Ectodermal cell (in vitro differentiated cells): ENCODE data around the gene TULP4.

ENCODE experiments used
- H3K27ac ChIP-seq: 2 replicates; pipeline ENCODE4 v1.7.0; 2013; ENCODE audit warnings: mild to moderate bottlenecking, low read depth, low read length; ENCODE audit not compliant: insufficient read depth, poor library complexity, severe bottlenecking
- H3K27me3 ChIP-seq: 2 replicates; pipeline ENCODE4 v1.7.0; 2013; ENCODE audit warnings: mild to moderate bottlenecking, low read length; ENCODE audit not compliant: insufficient read depth, control insufficient read depth, poor library complexity, severe bottlenecking
- H3K36me3 ChIP-seq: one replicate; pipeline ENCODE4 v1.7.0; 2013; ENCODE audit warnings: low read length; ENCODE audit not compliant: control insufficient read depth, insufficient read depth
- H3K4me1 ChIP-seq: one replicate; pipeline ENCODE4 v1.7.0; 2013; ENCODE audit warnings: low read length; ENCODE audit not compliant: control insufficient read depth, insufficient read depth
- H3K4me3 ChIP-seq: 2 replicates; pipeline ENCODE4 v1.7.0; 2013; ENCODE audit warnings: low read depth, low read length, control low read depth; ENCODE audit not compliant: insufficient read depth
- H3K9me3 ChIP-seq: 2 replicates; pipeline ENCODE4 v1.7.0; 2013; ENCODE audit warnings: mild to moderate bottlenecking, low read length, moderate library complexity; ENCODE audit not compliant: control insufficient read depth
- WGBS, 2 experiments: methylation state at CpG; one replicate each; pipeline ENCODE4 v1.1.7; 2013; ENCODE audit warnings: missing lambda C conversion rate in 2 of 2; 5-methylcytosine and 5-hydroxymethylcytosine counted together

Gene TULP4

GRCh38 chr6:158373214-158373613, 60.9 kb downstream of the TULP4 start:
- no peaks in the 10 kb centered on the region for H3K36me3 ChIP-seq
- no peak overlapping the region for H3K4me3 ChIP-seq
- no peaks in the 10 kb centered on the region for H3K4me1 ChIP-seq
- no peaks in the 10 kb centered on the region for H3K9me3 ChIP-seq
- 95 to 96% methylated on average over 9 of the region's 9 CpGs for WGBS, 2 experiments
- no peak overlapping the region for H3K27ac ChIP-seq
- no peaks in the 10 kb centered on the region for H3K27me3 ChIP-seq

GRCh38 chr6:158374020-158374419, 61.8 kb downstream of the TULP4 start:
- H3K4me3 ChIP-seq: no peak overlapping the region
- H3K4me1 ChIP-seq: no peaks in the 10 kb centered on the region
- WGBS, 2 experiments: 89 to 96% methylated on average over 5 of the region's 5 CpGs
- H3K27me3 ChIP-seq: no peaks in the 10 kb centered on the region
- no peaks in the 10 kb centered on the region for H3K9me3 ChIP-seq
- H3K36me3 ChIP-seq: no peaks in the 10 kb centered on the region
- no peak overlapping the region for H3K27ac ChIP-seq

- H3K9me3 ChIP-seq: no peaks in the 10 kb centered on the region
- H3K4me3 ChIP-seq: no peak overlapping the region
- no peaks in the 10 kb centered on the region for H3K4me1 ChIP-seq
- H3K36me3 ChIP-seq: no peaks in the 10 kb centered on the region
- WGBS, 2 experiments: 90 to 92% methylated on average over 3 of the region's 3 CpGs
- no peak overlapping the region for H3K27ac ChIP-seq
- H3K27me3 ChIP-seq: no peaks in the 10 kb centered on the region
These were observed 64.4 kb downstream of the TULP4 start for GRCh38 chr6:158376631-158377081.

- H3K4me1 ChIP-seq: no peaks in the 10 kb centered on the region
- H3K36me3 ChIP-seq: no peaks in the 10 kb centered on the region
- no peak overlapping the region for H3K4me3 ChIP-seq
- no peak overlapping the region for H3K27ac ChIP-seq
- no peaks in the 10 kb centered on the region for H3K9me3 ChIP-seq
- H3K27me3 ChIP-seq: no peaks in the 10 kb centered on the region
- 78 to 81% methylated on average over 4 of the region's 4 CpGs for WGBS, 2 experiments
These were observed 65.6 kb downstream of the TULP4 start for GRCh38 chr6:158377860-158378259.

GRCh38 chr6:158379336-158379735, 67.1 kb downstream of the TULP4 start:
- H3K4me3 ChIP-seq: no peak overlapping the region
- 93% methylated on average over 7 of the region's 7 CpGs for WGBS, 2 experiments
- H3K27ac ChIP-seq: no peak overlapping the region
- no peaks in the 10 kb centered on the region for H3K27me3 ChIP-seq
- no peaks in the 10 kb centered on the region for H3K9me3 ChIP-seq
- no peaks in the 10 kb centered on the region for H3K4me1 ChIP-seq
- H3K36me3 ChIP-seq: no peaks in the 10 kb centered on the region

- WGBS, 2 experiments: 95 to 99% methylated on average over 1 to 2 of the region's 2 CpGs
- no peak overlapping the region for H3K27ac ChIP-seq
These were observed 68.9 kb downstream of the TULP4 start for GRCh38 chr6:158381214-158381613.

GRCh38 chr6:158382491-158382890, 70.2 kb downstream of the TULP4 start:
- WGBS, 2 experiments: 95 to 100% methylated on average over 1 of the region's 1 CpG
- H3K4me1 ChIP-seq: no peaks in the 10 kb centered on the region
- no peaks in the 10 kb centered on the region for H3K36me3 ChIP-seq
- H3K4me3 ChIP-seq: no peak overlapping the region
- no peaks in the 10 kb centered on the region for H3K9me3 ChIP-seq
- H3K27ac ChIP-seq: no peak overlapping the region
- H3K27me3 ChIP-seq: no peaks in the 10 kb centered on the region

More at GRCh38 chr6:158381214-158381613, 68.9 kb downstream of the TULP4 start:
- Histone ChIP-seq H3K4me3 (no peak overlapping the region), H3K9me3 (no peaks in the 10 kb centered on the region), H3K36me3 (no peaks in the 10 kb centered on the region), H3K27me3 (no peaks in the 10 kb centered on the region), H3K4me1 (no peaks in the 10 kb centered on the region)

- Histone ChIP-seq H3K4me1 (no peaks in the 10 kb centered on the region), H3K27me3 (no peaks in the 10 kb centered on the region), H3K4me3 (no peak overlapping the region), H3K27ac (no peak overlapping the region), H3K36me3 (no peaks in the 10 kb centered on the region), H3K9me3 (no peaks in the 10 kb centered on the region)
- 100% methylated on average over 1 of the region's 1 CpG for WGBS, 2 experiments
These were observed 70.8 kb downstream of the TULP4 start for GRCh38 chr6:158383057-158383456.

GRCh38 chr6:158383542-158383941, 71.3 kb downstream of the TULP4 start:
- no peaks in the 10 kb centered on the region for H3K9me3 ChIP-seq
- H3K4me1 ChIP-seq: no peaks in the 10 kb centered on the region
- no peak overlapping the region for H3K4me3 ChIP-seq
- H3K27ac ChIP-seq: no peak overlapping the region
- no peaks in the 10 kb centered on the region for H3K36me3 ChIP-seq
- 93% methylated on average over 3 of the region's 3 CpGs for WGBS, 2 experiments
- no peaks in the 10 kb centered on the region for H3K27me3 ChIP-seq

- Histone ChIP-seq H3K4me1 (no peaks in the 10 kb centered on the region), H3K27me3 (no peaks in the 10 kb centered on the region), H3K4me3 (no peak overlapping the region), H3K27ac (no peak overlapping the region), H3K36me3 (no peaks in the 10 kb centered on the region), H3K9me3 (no peaks in the 10 kb centered on the region)
- WGBS, 2 experiments: 97 to 98% methylated on average over 7 of the region's 7 CpGs
These were observed 72.4 kb downstream of the TULP4 start for GRCh38 chr6:158384671-158385110.

- WGBS, 2 experiments: 90 to 95% methylated on average over 3 of the region's 3 CpGs
- Histone ChIP-seq H3K27ac (no peak overlapping the region), H3K4me3 (no peak overlapping the region), H3K4me1 (no peaks in the 10 kb centered on the region), H3K9me3 (no peaks in the 10 kb centered on the region), H3K36me3 (no peaks in the 10 kb centered on the region), H3K27me3 (no peaks in the 10 kb centered on the region)
These were observed 74.8 kb downstream of the TULP4 start for GRCh38 chr6:158387036-158387435.
